ENCODE results near the gene DBP. TPM values are rescaled to one million over a fixed set of nuclear protein-coding genes. Genes with fewer than 3 reads are reported as not detected.

Gene DBP
- total RNA-seq, 1 experiment from 2014 or later = 17.2 TPM

Other genes with a start within 250 kb of the DBP start
- 153 and 156 TPM in 2 replicates for gene KDELR1, start 245.8 kb downstream of the DBP start, total RNA-seq (2014; rRNA removed; shearing (Covaris generic))
- 0.60 and 0.68 TPM in 2 replicates for gene GRIN2D, start 243.7 kb downstream of the DBP start, total RNA-seq (2014; rRNA removed; shearing (Covaris generic))
- gene GRWD1, start 191.4 kb downstream of the DBP start, total RNA-seq (2014; rRNA removed; shearing (Covaris generic)) = 28.2 and 38.0 TPM in 2 replicates
- gene KCNJ14, start 181.8 kb downstream of the DBP start, total RNA-seq (2014; rRNA removed; shearing (Covaris generic)) = 0.48 and 1.1 TPM in 2 replicates
- 39.0 and 74.3 TPM in 2 replicates for gene CYTH2, start 168.0 kb downstream of the DBP start, total RNA-seq (2014; rRNA removed; shearing (Covaris generic))
- gene LMTK3, start 125.5 kb downstream of the DBP start, total RNA-seq (2014; rRNA removed; shearing (Covaris generic)) = not detected in 2 replicates
- 0.39 TPM in 1 of 2 replicates, not detected in the other for gene SULT2B1, start 85.2 kb downstream of the DBP start, total RNA-seq (2014; rRNA removed; shearing (Covaris generic))
- gene SPACA4, start 30.6 kb downstream of the DBP start, total RNA-seq (2014; rRNA removed; shearing (Covaris generic)) = not detected in 2 replicates
- gene FAM83E, start 22.3 kb downstream of the DBP start, total RNA-seq (2014; rRNA removed; shearing (Covaris generic)) = 1.6 TPM in 1 of 2 replicates, not detected in the other
- 2,104 and 2,291 TPM in 2 replicates for gene RPL18, start 18.2 kb downstream of the DBP start, total RNA-seq (2014; rRNA removed; shearing (Covaris generic))
- gene SPHK2, start 17.9 kb downstream of the DBP start, total RNA-seq (2014; rRNA removed; shearing (Covaris generic)) = 4.7 and 7.7 TPM in 2 replicates
- gene CA11, start 8.8 kb upstream of the DBP start, total RNA-seq (2014; rRNA removed; shearing (Covaris generic)) = 2.1 and 3.8 TPM in 2 replicates
- 0.39 TPM in 1 of 2 replicates, not detected in the other for gene NTN5, start 35.6 kb upstream of the DBP start, total RNA-seq (2014; rRNA removed; shearing (Covaris generic))
- gene FUT2, start 58.6 kb upstream of the DBP start, total RNA-seq (2014; rRNA removed; shearing (Covaris generic)) = not detected in 2 replicates
- gene MAMSTR, start 82.3 kb upstream of the DBP start, total RNA-seq (2014; rRNA removed; shearing (Covaris generic)) = 0.24 and 0.39 TPM in 2 replicates
- gene RASIP1, start 103.2 kb upstream of the DBP start, total RNA-seq (2014; rRNA removed; shearing (Covaris generic)) = 1.9 and 2.3 TPM in 2 replicates
- gene IZUMO1, start 109.5 kb upstream of the DBP start, total RNA-seq (2014; rRNA removed; shearing (Covaris generic)) = 0.12 TPM in 1 of 2 replicates, not detected in the other
- 0.60 and 0.78 TPM in 2 replicates for gene FUT1, start 115.3 kb upstream of the DBP start, total RNA-seq (2014; rRNA removed; shearing (Covaris generic))
- gene FGF21, start 118.1 kb upstream of the DBP start, total RNA-seq (2014; rRNA removed; shearing (Covaris generic)) = not detected in 2 replicates
- gene BCAT2, start 173.7 kb upstream of the DBP start, total RNA-seq (2014; rRNA removed; shearing (Covaris generic)) = 61.9 and 63.8 TPM in 2 replicates
- gene HSD17B14, start 199.1 kb upstream of the DBP start, total RNA-seq (2014; rRNA removed; shearing (Covaris generic)) = 0.84 and 3.0 TPM in 2 replicates
- 1.8 and 4.4 TPM in 2 replicates for gene PLEKHA4, start 231.2 kb upstream of the DBP start, total RNA-seq (2014; rRNA removed; shearing (Covaris generic))
- 25.7 and 27.3 TPM in 2 replicates for gene PPP1R15A, start 235.0 kb upstream of the DBP start, total RNA-seq (2014; rRNA removed; shearing (Covaris generic))